SK-N-SH treated with all-trans-retinoic acid at 6 μM for 48 hours (cell line): Measurements from ENCODE around the gene MYOCOS.

Experiments
- ATAC-seq: fragments of 200-7000 bp; cut with Tn5 transposase; 3 replicates; pipeline ENCODE4 v1.9.1; 2020; ENCODE audit warnings: mild to moderate bottlenecking, moderate library complexity
- ARNTL ChIP-seq: fragments of 450-650 bp; formaldehyde crosslinking; IDR thresholded peaks from 2 replicates; pipeline ENCODE4 v1.5.0; 2020; ENCODE audit warnings: low read depth, mild to moderate bottlenecking, moderate library complexity, borderline replicate concordance
- BACH2 ChIP-seq: fragments of 250-450 bp; sonication (Bioruptor Pico); IDR thresholded peaks from 2 replicates; pipeline ENCODE4 v1.9.0; 2021; ENCODE audit warnings: mild to moderate bottlenecking, borderline replicate concordance
- CREB5 ChIP-seq: fragments of 250-450 bp; sonication (Bioruptor Pico); IDR thresholded peaks from 2 replicates; pipeline ENCODE4 v1.5.1; 2020; ENCODE audit warnings: low read depth, mild to moderate bottlenecking, moderate library complexity
- CSDC2 ChIP-seq: fragments of 250-450 bp; sonication (Bioruptor Pico); IDR thresholded peaks from 2 replicates; pipeline ENCODE4 v1.5.0; 2020; ENCODE audit warnings: mild to moderate bottlenecking, moderate library complexity
- CSRNP3 ChIP-seq: fragments of 250-450 bp; sonication (Bioruptor Pico); IDR thresholded peaks from 2 replicates; pipeline ENCODE4 v1.5.1; 2021; ENCODE audit warnings: mild to moderate bottlenecking, moderate library complexity
- ESRRG ChIP-seq: fragments of 250-450 bp; sonication (Bioruptor Pico); IDR thresholded peaks from 2 replicates; pipeline ENCODE4 v1.6.1; 2021; ENCODE audit warnings: mild to moderate bottlenecking
- GLIS3 ChIP-seq: fragments of 250-450 bp; sonication (Bioruptor Pico); IDR thresholded peaks from 2 replicates; pipeline ENCODE4 v1.5.0; 2020; ENCODE audit warnings: mild to moderate bottlenecking, moderate library complexity
- ISL1 ChIP-seq: fragments of 250-450 bp; sonication (Bioruptor Pico); IDR thresholded peaks from 2 replicates; pipeline ENCODE4 v2.1.2; 2022; ENCODE audit warnings: mild to moderate bottlenecking, moderate library complexity
- OSR1 ChIP-seq: fragments of 250-450 bp; sonication (Bioruptor Pico); IDR thresholded peaks from 2 replicates; pipeline ENCODE4 v1.8.0; 2022; ENCODE audit warnings: moderate library complexity, mild to moderate bottlenecking, inconsistent platforms
- PATZ1 ChIP-seq: fragments of 250-450 bp; sonication (Bioruptor Pico); IDR thresholded peaks from 2 replicates; pipeline ENCODE4 v1.8.0; 2020; ENCODE audit warnings: mild to moderate bottlenecking, moderate library complexity, borderline replicate concordance
- POU6F1 ChIP-seq: fragments of 250-450 bp; sonication (Bioruptor Pico); IDR thresholded peaks from 2 replicates; pipeline ENCODE4 v1.8.0; 2021; ENCODE audit warnings: low read depth, mild to moderate bottlenecking, moderate library complexity, borderline replicate concordance
- PPARA ChIP-seq: fragments of 250-450 bp; sonication (Bioruptor Pico); IDR thresholded peaks from 2 replicates; pipeline ENCODE4 v1.5.0; 2020; ENCODE audit warnings: mild to moderate bottlenecking, borderline replicate concordance
- RARB ChIP-seq: fragments of 250-450 bp; sonication (Bioruptor Pico); IDR thresholded peaks from 2 replicates; pipeline ENCODE4 v1.8.0; 2021; ENCODE audit warnings: mild to moderate bottlenecking, moderate library complexity
- SNAI2 ChIP-seq: fragments of 250-450 bp; sonication (Bioruptor Pico); IDR thresholded peaks from 2 replicates; pipeline ENCODE4 v1.5.0; 2020; ENCODE audit warnings: mild to moderate bottlenecking, moderate library complexity
- TCF4 ChIP-seq: fragments of 250-450 bp; sonication (Bioruptor Pico); IDR thresholded peaks from 2 replicates; pipeline ENCODE4 v1.8.0; 2021; ENCODE audit warnings: mild to moderate bottlenecking, moderate library complexity, borderline replicate concordance
- TOX ChIP-seq: fragments of 250-450 bp; sonication (Bioruptor Pico); IDR thresholded peaks from 2 replicates; pipeline ENCODE4 v1.8.0; 2021; ENCODE audit warnings: mild to moderate bottlenecking, moderate library complexity, borderline replicate concordance
- TSHZ2 ChIP-seq: fragments of 250-450 bp; sonication (Bioruptor Pico); IDR thresholded peaks from 2 replicates; pipeline ENCODE4 v1.5.0; 2020; ENCODE audit warnings: mild to moderate bottlenecking, moderate library complexity
- ZC3H10 ChIP-seq: fragments of 250-450 bp; sonication (Bioruptor Pico); IDR thresholded peaks from 2 replicates; pipeline ENCODE4 v1.5.1; 2021; ENCODE audit warnings: mild to moderate bottlenecking, moderate library complexity
- ZFP3 ChIP-seq: fragments of 250-450 bp; sonication (Bioruptor Pico); IDR thresholded peaks from 2 replicates; pipeline ENCODE4 v1.5.0; 2020; ENCODE audit warnings: mild to moderate bottlenecking, moderate library complexity
- ZFP30 ChIP-seq: fragments of 450-650 bp; formaldehyde crosslinking; IDR thresholded peaks from 2 replicates; pipeline ENCODE4 v1.5.0; 2022; ENCODE audit warnings: mild to moderate bottlenecking, moderate library complexity
- ZNF565 ChIP-seq: fragments of 450-650 bp; formaldehyde crosslinking; conservative IDR thresholded peaks from 2 replicates; pipeline ENCODE4 v1.5.0; 2020; ENCODE audit warnings: low read depth, mild to moderate bottlenecking, moderate library complexity
- ZNF70 ChIP-seq: fragments of 450-650 bp; formaldehyde crosslinking; IDR thresholded peaks from 2 replicates; pipeline ENCODE4 v1.5.0; 2020; ENCODE audit warnings: mild to moderate bottlenecking, moderate library complexity
- ZNF8 ChIP-seq: fragments of 450-650 bp; formaldehyde crosslinking; IDR thresholded peaks from 2 replicates; pipeline ENCODE4 v1.5.0; 2020; ENCODE audit warnings: mild to moderate bottlenecking, moderate library complexity

The MYOCOS gene

GRCh38 chr1:171637928-171638576, 16.0 kb downstream of the MYOCOS start:
- no peak for ATAC-seq
- no peak for TF ChIP-seq CSDC2 (CRISPR knock-in tag)
- TF ChIP-seq GLIS3, result no peak
- no peak for TF ChIP-seq ZC3H10 (CRISPR knock-in tag)
- no peak for TF ChIP-seq ZNF565
- TF ChIP-seq ESRRG (CRISPR knock-in tag), result no peak
- no peak for TF ChIP-seq CREB5 (CRISPR knock-in tag)
- no peak for TF ChIP-seq TOX (CRISPR knock-in tag)
- TF ChIP-seq OSR1, result no peak
- no peak for TF ChIP-seq ZNF8 (CRISPR knock-in tag)
- no peak for TF ChIP-seq POU6F1 (CRISPR knock-in tag)
- TF ChIP-seq, all 23 proteins: peak for 0

GRCh38 chr1:171640225-171640624, 18.2 kb downstream of the MYOCOS start:
- ATAC-seq, result no peak
- TF ChIP-seq TSHZ2 (CRISPR knock-in tag) (no peak), CSDC2 (CRISPR knock-in tag) (no peak), TCF4 (no peak), SNAI2 (CRISPR knock-in tag) (no peak), ZNF8 (CRISPR knock-in tag) (no peak), PPARA (no peak), ZNF70 (CRISPR knock-in tag) (no peak), ARNTL (no peak)
- TF ChIP-seq, all 23 proteins: peak for 0

- ATAC-seq, result no peak
- TF ChIP-seq GLIS3 (no peak), RARB (CRISPR knock-in tag) (no peak), SNAI2 (CRISPR knock-in tag) (no peak), OSR1 (no peak), CSRNP3 (CRISPR knock-in tag) (no peak), BACH2 (CRISPR knock-in tag) (no peak), CREB5 (CRISPR knock-in tag) (no peak), PATZ1 (no peak), ZNF8 (CRISPR knock-in tag) (no peak), ZNF70 (CRISPR knock-in tag) (no peak), ZFP3 (CRISPR knock-in tag) (no peak), ZFP30 (CRISPR knock-in tag) (no peak), ARNTL (no peak), TCF4 (no peak), POU6F1 (CRISPR knock-in tag) (no peak), CSDC2 (CRISPR knock-in tag) (no peak), ESRRG (CRISPR knock-in tag) (no peak), PPARA (no peak), ISL1 (CRISPR knock-in tag) (no peak)
These were observed 19.2 kb downstream of the MYOCOS start for GRCh38 chr1:171641076-171641864.
